K562 (cell line): ENCODE data around the gene GRK3. TPM values are rescaled to one million over a fixed set of nuclear protein-coding genes. Genes with fewer than 3 reads are reported as not detected.

Experiments
- ATAC-seq: fragments of 200-7000 bp; cut with Tn5 transposase; 3 replicates; pipeline ENCODE4 v1.9.1; 2020; ENCODE audit warnings: moderate library complexity
- BruUV-seq: library from RNA; stranded (reverse); fragments of 400-500 nt; replicated peaks from 2 replicates; lab custom pipeline; 2021; lab: Mats Ljungman, UMichigan
- CTCF ChIA-PET: fragments of 300-600 bp; formaldehyde crosslinking; extraction: SDS; loops from one replicate; lab custom pipeline; 2021; ENCODE audit warnings: low intra/inter-chr PET ratio; lab: Yijun Ruan, JAX
- POLR2A ChIA-PET: fragments of 300-600, 350-650 bp; sonication (Branson Sonifier 250); formaldehyde crosslinking; extraction: SDS; loops from one replicate; lab custom pipeline; 2021; ENCODE audit warnings: antibody characterized with exemption, inconsistent platforms; lab: Yijun Ruan, JAX
- DNase-seq, 4 experiments: peaks; one replicate each; pipeline versions ENCODE4 v3.0.0 to v3.0.0-alpha.2; 2011 to 2018; ENCODE audit warnings: low spot score in 3 of 4, mixed read lengths in 3 of 4; ENCODE audit errors: extremely low read depth in 1 of 4
- FAIRE-seq: peaks from 2 replicates; lab custom pipeline; 2011; peaks lifted over from hg19 to GRCh38; lab: Jason Lieb, UNC
- H2AFZ ChIP-seq: 2 replicates; pipeline ENCODE4 v1.6.0; 2011; ENCODE audit warnings: low read depth, low read length, control low read depth, inconsistent platforms
- H3K27ac ChIP-seq: fragments of 200-600 bp; 3 replicates; pipeline ENCODE4 v1.8.0; 2011; ENCODE audit warnings: low read depth, mild to moderate bottlenecking, control low read depth, inconsistent platforms, low read length, moderate library complexity, mixed read lengths; ENCODE audit errors: extremely low read depth
- H3K27me3 ChIP-seq, 2 experiments: fragments of 300-600 bp in 1 of 2; 2 replicates in 1 of 2; 3 replicates in 1 of 2; pipeline versions ENCODE4 v1.6.0 to v1.8.0; 2011; ENCODE audit warnings: inconsistent platforms in 2 of 2, low read length in 2 of 2, mild to moderate bottlenecking in 1 of 2, mixed read lengths in 1 of 2, moderate library complexity in 1 of 2; ENCODE audit not compliant: control insufficient read depth in 2 of 2, insufficient read depth in 2 of 2
- H3K36me3 ChIP-seq: fragments of 300-600 bp; 3 replicates; pipeline ENCODE4 v1.8.0; 2011; ENCODE audit warnings: mild to moderate bottlenecking, low read length, inconsistent platforms; ENCODE audit not compliant: control insufficient read depth, insufficient read depth
- H3K4me1 ChIP-seq, 2 experiments: fragments of 200-600 bp in 1 of 2; replicated peaks in 1 of 2; 2 replicates in 1 of 2; 3 replicates in 1 of 2; pipeline versions ENCODE4 v1.5.1 to v1.8.0; 2011; ENCODE audit warnings: inconsistent platforms in 2 of 2, low read length in 2 of 2, mild to moderate bottlenecking in 1 of 2, mixed read lengths in 1 of 2, moderate library complexity in 1 of 2; ENCODE audit not compliant: control insufficient read depth in 2 of 2, insufficient read depth in 2 of 2
- H3K4me2 ChIP-seq: 2 replicates; pipeline ENCODE4 v1.6.1; 2011; ENCODE audit warnings: low read length, control low read depth, inconsistent platforms, mixed read lengths; ENCODE audit not compliant: insufficient read depth
- H3K4me3 ChIP-seq: fragments of 200-600 bp; sonication (generic), shearing (Covaris generic); 2 replicates; pipeline ENCODE4 v1.5.1; 2016; ENCODE audit warnings: control low read depth, inconsistent platforms
- H3K79me2 ChIP-seq: fragments of 200-600 bp; 3 replicates; pipeline ENCODE4 v1.8.0; 2011; ENCODE audit warnings: low read length, inconsistent platforms; ENCODE audit not compliant: control insufficient read depth, insufficient read depth
- H3K9ac ChIP-seq, 2 experiments: 2 replicates each; pipeline versions ENCODE4 v1.6.0 to v1.6.1; 2011; ENCODE audit warnings: low read depth in 2 of 2, low read length in 2 of 2, control low read depth in 1 of 2, inconsistent platforms in 1 of 2, mild to moderate bottlenecking in 1 of 2, mixed read lengths in 1 of 2; ENCODE audit not compliant: insufficient read depth in 1 of 2
- H3K9me1 ChIP-seq: one replicate; pipeline ENCODE4 v1.6.0; 2011; ENCODE audit warnings: inconsistent platforms, mild to moderate bottlenecking, low read length, moderate library complexity; ENCODE audit not compliant: control insufficient read depth, insufficient read depth
- H3K9me3 ChIP-seq: replicated peaks from 2 replicates; pipeline ENCODE4 v1.5.1; 2011; ENCODE audit warnings: low read depth, low read length, inconsistent platforms; ENCODE audit not compliant: control insufficient read depth, insufficient read depth
- H4K20me1 ChIP-seq: replicated peaks from 2 replicates; pipeline ENCODE4 v1.6.1; 2011; ENCODE audit warnings: low read length, inconsistent platforms, mixed read lengths; ENCODE audit not compliant: control insufficient read depth, insufficient read depth
- CTCF ChIP-seq, 3 experiments: IDR thresholded peaks in 2 of 3; conservative IDR thresholded peaks in 1 of 3; 2 replicates each; pipeline ENCODE4 v1.5.1; 2011 to 2012; ENCODE audit warnings: low read length in 3 of 3, mild to moderate bottlenecking in 3 of 3, control low read depth in 2 of 3, improper control_type of control experiment in 1 of 3, inconsistent platforms in 1 of 3, low read depth in 1 of 3, mixed read lengths in 1 of 3, moderate library complexity in 1 of 3; ENCODE audit not compliant: insufficient read depth in 2 of 3
- RAD21 ChIP-seq, 2 experiments: fragments of 250-450 bp in 1 of 2; fragments of 450-650 bp in 1 of 2; sonication (Bioruptor Pico) in 1 of 2; formaldehyde crosslinking in 1 of 2; IDR thresholded peaks in 1 of 2; conservative IDR thresholded peaks in 1 of 2; 2 replicates each; pipeline versions ENCODE4 v1.4.0 to v1.8.0; 2020 to 2022; ENCODE audit warnings: mild to moderate bottlenecking in 2 of 2, moderate library complexity in 1 of 2
- SMC3 ChIP-seq: conservative IDR thresholded peaks from 2 replicates; pipeline ENCODE4 v1.6.1; 2011; ENCODE audit warnings: low read depth, low read length, improper control_type of control experiment; ENCODE audit not compliant: insufficient read depth
- TSC22D4 ChIP-seq: fragments of 450-650 bp; IDR thresholded peaks from 2 replicates; pipeline ENCODE4 v1.6.1; 2016; ENCODE audit warnings: missing genetic modification characterization, missing biosample characterization, control low read depth
- WGBS: fragments of 100-300 bp; shearing (Covaris generic); methylation state at CpG from one replicate; pipeline ENCODE4 v1.1.6; 2016; ENCODE audit warnings: low coverage, mixed read lengths; ENCODE audit not compliant: insufficient coverage; ENCODE audit errors: missing lambda C conversion rate; 5-methylcytosine and 5-hydroxymethylcytosine counted together
- in situ Hi-C: fragments of 300-500 bp; cut with MboI; formaldehyde crosslinking; loops from 4 replicates; pipeline ENCODE4 v1.15.0; 2018; ENCODE audit warnings: inconsistent platforms, mixed read lengths
- intact Hi-C: fragments of 100-400 bp; cut with micrococcal nuclease; formaldehyde crosslinking; loops from 2 replicates; pipeline ENCODE4 v1.14.2; 2022
- polyA plus RNA-seq, 8 experiments: library from polyadenylated mRNA; depleted of rRNA in 4 of 8; stranded (reverse) in 5 of 8; unstranded in 3 of 8; fragments of >200 nt; fragmentation: Nextera tagmentation in 2 of 8; fragmentation: Illumina TruSeq in 1 of 8; extraction: Ambion mirVana in 2 of 8; extraction: Trizol in 1 of 8; gene quantifications; 2 replicates each; pipeline versions ENCODE4 v1.2.1 to v1.2.3, GENCODE V29; 2011 to 2014; ENCODE audit warnings: inconsistent platforms in 1 of 8, missing spikeins in 1 of 8
- small RNA-seq: library from RNA; depleted of rRNA; stranded (forward); fragments of <200 nt; gene quantifications from one replicate; pipeline ENCODE3, GENCODE V24; 2014
- total RNA-seq, 7 experiments: library from RNA; depleted of rRNA in 6 of 7; stranded (reverse); fragments of >200 nt in 6 of 7; fragmentation: Illumina TruSeq in 2 of 7; extraction: Trizol in 2 of 7; gene quantifications; 2 replicates each; pipeline versions ENCODE4 v1.2.1 to v1.2.3, GENCODE V29; 2011 to 2021; ENCODE audit warnings: low replicate concordance in 1 of 7

Gene GRK3
- total and polyA plus RNA-seq, 9 of the 15 experiments (the other 6 are each of a cell fraction or from before 2014, with no cell fraction given): 1.4 to 7.6 (median 3.6) TPM

GRCh38 chr22:25777870-25778269 lies 213.4 kb downstream of the GRK3 start:
- CTCF ChIA-PET: no interaction called here

More at GRCh38 chr22:25777870-25778269, 213.4 kb downstream of the GRK3 start:
- Histone ChIP-seq H3K36me3 (peaks cover 18% of the 10 kb centered on the region; the same call in 1 of the 3 replicates), H3K79me2 (no peaks in the 10 kb centered on the region), H3K27me3 (no peaks in the 10 kb centered on the region), H3K9ac (no peak overlapping the region), H3K4me3 (no peak overlapping the region)
- no TSS peak for BruUV-seq
- TF ChIP-seq CTCF (IDR thresholded peaks at IDR 0.05 in 2 of 3, conservative IDR thresholded peaks at IDR 0.05 in 1 of 3; ENCODE audit: insufficient read depth in 2 of 3, low read depth in 1 of 3, low read length in 3 of 3) (peak in 2 of 3 experiments; percentile 22 to 39; a peak in 2 of 6 replicates), SMC3 (0 out of 2 replicates have a peak, but pooled peaks have one; percentile 10), RAD21 (CRISPR knock-in tag; conservative IDR thresholded peaks at IDR 0.05 in 1 of 2, IDR thresholded peaks at IDR 0.05 in 1 of 2) (0 out of 4 replicates have a peak, but pooled peaks of 1 of the 2 experiments have one; percentile 24), TSC22D4 (no peak)
- TF ChIP-seq, all 486 proteins: peak for 3
- H3K4me2 ChIP-seq: no peak overlapping the region
- no peak overlapping the region for H3K27ac ChIP-seq
- 49% methylated on average over 8 of the region's 8 CpGs for WGBS
- POLR2A ChIA-PET: no interaction called here
- peak; percentile 55; the same call in 2 of the 3 replicates for ATAC-seq
- H3K9me3 ChIP-seq: no peaks in the 10 kb centered on the region
- peak; percentile 62 for FAIRE-seq
- in situ Hi-C loops: no loop called here
- H4K20me1 ChIP-seq: no peaks in the 10 kb centered on the region
- H3K9me1 ChIP-seq: no peaks in the 10 kb centered on the region
- no peak overlapping the region for H2AFZ ChIP-seq
- intact Hi-C loops: loop anchor here (10.0 kb wide), 1 partner anchor 233 kb away; no protein-coding TSS in a partner anchor
- DNase-seq: peak in 2 of 4 experiments; percentile 19 to 31
- H3K4me1 ChIP-seq: no peaks in the 10 kb centered on the region; a peak in 1 of 5 replicates

Small RNA genes lying within 50 kb of the gene (small RNA-seq; reads per million reads assigned to genes)
- gene RNA5SP494: 0.44 reads per million, percentile 16 among the genes with 10 or more reads in this experiment

Other genes with a start within 250 kb of the GRK3 start
- 6.7 TPM in 2 replicates for gene MYO18B, start 177.5 kb downstream of the GRK3 start, total RNA-seq (2014; rRNA removed)
- gene MYO18B, start 177.5 kb downstream of the GRK3 start, total RNA-seq (2014; rRNA removed; fragmentation: Illumina TruSeq; extraction: Trizol): 4.0 TPM in 2 replicates
- gene MYO18B, start 177.5 kb downstream of the GRK3 start, total RNA-seq (2015; rRNA removed; fragmentation: Illumina TruSeq; extraction: Trizol): 4.3 and 4.9 TPM in 2 replicates
- 5.8 and 7.0 TPM in 2 replicates for gene MYO18B, start 177.5 kb downstream of the GRK3 start, total RNA-seq (2021)
- 1.9 and 2.4 TPM in 2 replicates for gene MYO18B, start 177.5 kb downstream of the GRK3 start, polyA plus RNA-seq (2011; rRNA removed)
- gene MYO18B, start 177.5 kb downstream of the GRK3 start, polyA plus RNA-seq (2014; fragmentation: Illumina TruSeq; extraction: Trizol): 5.5 and 5.7 TPM in 2 replicates
- gene MYO18B, start 177.5 kb downstream of the GRK3 start, polyA plus RNA-seq (2014; fragmentation: Nextera tagmentation; extraction: Ambion mirVana): under 1 TPM; 0.06 to 0.18 TPM
- 4.8 and 5.0 TPM in 2 replicates for gene MYO18B, start 177.5 kb downstream of the GRK3 start, polyA plus RNA-seq (2014; rRNA removed)